DND-41 (cell line): ENCODE data around the gene CELSR1.

ENCODE experiments used
- EZH2 ChIP-seq: IDR thresholded peaks from 3 replicates; pipeline ENCODE4 v1.6.1; 2012; ENCODE audit warnings: borderline replicate concordance, low read depth, mild to moderate bottlenecking, moderate library complexity, low read length, inconsistent platforms; ENCODE audit not compliant: severe bottlenecking
- TF ChIP-seq, protein P1 (sequence below): IDR thresholded peaks from 2 replicates; pipeline ENCODE4 v1.5.1; 2012; ENCODE audit warnings: borderline replicate concordance, low read length, moderate library complexity, mild to moderate bottlenecking; ENCODE audit not compliant: poor library complexity, severe bottlenecking; ENCODE audit errors: extremely low read depth

DNA sequence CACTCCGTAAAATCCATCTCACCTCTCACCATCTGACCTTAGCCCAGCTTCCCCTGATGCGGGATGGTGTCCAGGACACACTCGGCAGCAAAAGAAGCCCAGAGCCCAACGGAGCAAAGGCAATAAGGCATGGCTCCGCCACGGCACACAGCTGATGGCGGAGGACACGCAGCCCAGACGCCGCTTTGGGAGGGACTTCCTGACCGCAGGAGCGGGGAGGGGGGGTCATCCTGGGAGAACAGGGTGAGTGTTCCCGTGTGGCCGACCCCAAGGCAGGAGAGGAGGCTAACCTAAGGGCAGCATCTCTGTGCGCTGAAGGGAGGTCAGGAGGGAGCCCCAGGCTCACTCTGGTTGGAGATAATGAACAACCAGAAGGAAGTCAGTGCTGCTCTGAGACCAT is 130.6 kb downstream of the CELSR1 start:
- TF ChIP-seq, protein P1, sequence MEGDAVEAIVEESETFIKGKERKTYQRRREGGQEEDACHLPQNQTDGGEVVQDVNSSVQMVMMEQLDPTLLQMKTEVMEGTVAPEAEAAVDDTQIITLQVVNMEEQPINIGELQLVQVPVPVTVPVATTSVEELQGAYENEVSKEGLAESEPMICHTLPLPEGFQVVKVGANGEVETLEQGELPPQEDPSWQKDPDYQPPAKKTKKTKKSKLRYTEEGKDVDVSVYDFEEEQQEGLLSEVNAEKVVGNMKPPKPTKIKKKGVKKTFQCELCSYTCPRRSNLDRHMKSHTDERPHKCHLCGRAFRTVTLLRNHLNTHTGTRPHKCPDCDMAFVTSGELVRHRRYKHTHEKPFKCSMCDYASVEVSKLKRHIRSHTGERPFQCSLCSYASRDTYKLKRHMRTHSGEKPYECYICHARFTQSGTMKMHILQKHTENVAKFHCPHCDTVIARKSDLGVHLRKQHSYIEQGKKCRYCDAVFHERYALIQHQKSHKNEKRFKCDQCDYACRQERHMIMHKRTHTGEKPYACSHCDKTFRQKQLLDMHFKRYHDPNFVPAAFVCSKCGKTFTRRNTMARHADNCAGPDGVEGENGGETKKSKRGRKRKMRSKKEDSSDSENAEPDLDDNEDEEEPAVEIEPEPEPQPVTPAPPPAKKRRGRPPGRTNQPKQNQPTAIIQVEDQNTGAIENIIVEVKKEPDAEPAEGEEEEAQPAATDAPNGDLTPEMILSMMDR: no peak
- TF ChIP-seq EZH2: no peak
